Muscle of leg (tissue), 11 donors: Measurements from ENCODE around the gene SERPINA12. TPM values are rescaled to one million over a fixed set of nuclear protein-coding genes. Genes with fewer than 3 reads are reported as not detected.
A peak's percentile ranks its signal among the peaks of the same experiment; 100 is the strongest.

Experiments
- DNase-seq: peaks from one replicate; pipeline ENCODE4 v3.0.0; 2013
- H3K27ac ChIP-seq: one replicate; pipeline ENCODE4 v1.5.1; 2013; ENCODE audit warnings: mild to moderate bottlenecking, low read length, control low read depth
- H3K27me3 ChIP-seq: one replicate; pipeline ENCODE4 v1.6.1; 2013; ENCODE audit warnings: low read length; ENCODE audit not compliant: control insufficient read depth, insufficient read depth
- H3K36me3 ChIP-seq: one replicate; pipeline ENCODE4 v1.6.1; 2013; ENCODE audit warnings: low read length; ENCODE audit not compliant: control insufficient read depth, insufficient read depth
- H3K4me1 ChIP-seq: one replicate; pipeline ENCODE4 v1.6.1; 2013; ENCODE audit warnings: low read length; ENCODE audit not compliant: control insufficient read depth, insufficient read depth
- H3K4me3 ChIP-seq: one replicate; pipeline ENCODE4 v1.5.1; 2013; ENCODE audit warnings: low read length, control low read depth
- H3K9me3 ChIP-seq: replicated peaks from 2 replicates; pipeline ENCODE4 v1.6.1; 2013; ENCODE audit warnings: low read depth, low read length; ENCODE audit not compliant: control insufficient read depth
- WGBS: methylation state at CpG from one replicate; pipeline ENCODE4 v1.1.5; 2013; ENCODE audit warnings: missing lambda C conversion rate; ENCODE audit not compliant: insufficient coverage; 5-methylcytosine and 5-hydroxymethylcytosine counted together
- polyA plus RNA-seq, 8 donors: library from polyadenylated mRNA; unstranded; fragments of 120-200 nt; gene quantifications; one replicate each; pipeline versions ENCODE4 v1.2.1 to v1.2.3, GENCODE V29; 2013; ENCODE audit warnings: inconsistent platforms in 1 of 8, low replicate concordance in 1 of 8; ENCODE audit not compliant: insufficient read length in 8 of 8, insufficient read depth in 1 of 8
- total RNA-seq: library from RNA; stranded (reverse); fragments of 120-200 nt; gene quantifications from one replicate; pipeline ENCODE4 v1.2.4, GENCODE V29; 2013

The SERPINA12 gene
- total and polyA plus RNA-seq, 9 donors = not detected

DNA sequence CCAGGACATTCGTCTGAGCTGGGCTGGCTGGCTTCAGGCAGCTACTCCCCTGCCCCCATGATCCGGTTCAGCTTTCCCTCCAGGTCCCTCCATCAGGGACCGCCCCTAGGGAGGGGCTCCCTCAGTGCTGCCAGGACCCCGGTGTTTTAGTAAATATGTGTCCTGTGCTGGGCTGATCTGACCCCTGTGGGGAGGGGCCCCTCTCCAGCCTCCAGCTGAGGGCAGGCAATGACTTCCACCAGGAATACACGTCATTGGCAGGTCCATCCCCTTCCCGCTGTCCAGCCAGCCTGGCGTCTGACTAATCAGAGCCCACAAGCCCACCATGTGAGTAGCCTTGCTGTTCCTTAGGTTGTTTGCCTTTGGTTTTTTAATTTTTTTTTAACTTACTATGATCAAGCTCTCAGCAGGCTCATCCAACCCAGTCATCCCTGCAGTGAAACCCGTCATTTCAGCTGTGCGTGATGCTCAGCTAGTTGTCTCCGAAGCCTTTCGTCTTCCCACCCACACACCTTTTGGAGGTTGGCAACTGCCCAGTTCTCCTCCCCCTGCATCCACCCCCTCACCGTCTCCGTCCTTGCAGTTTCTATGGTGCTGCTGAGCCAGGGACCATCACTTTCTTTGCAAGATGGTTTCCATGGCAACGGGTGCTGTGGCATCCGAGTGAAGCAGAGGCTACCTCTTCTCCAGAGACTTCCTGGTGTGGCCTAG is 36.0 kb upstream of the SERPINA12 start:
- 55% methylated on average over 9 of the region's 15 CpGs for WGBS
- no peak overlapping the region for H3K27ac ChIP-seq
- H3K27me3 ChIP-seq = peaks cover 14% of the 10 kb centered on the region
- no peak overlapping the region for H3K4me3 ChIP-seq
- DNase-seq = no peak
- H3K36me3 ChIP-seq = no peaks in the 10 kb centered on the region
- H3K9me3 ChIP-seq = no peaks in the 10 kb centered on the region
- H3K4me1 ChIP-seq = peaks cover 2% of the 10 kb centered on the region

DNA sequence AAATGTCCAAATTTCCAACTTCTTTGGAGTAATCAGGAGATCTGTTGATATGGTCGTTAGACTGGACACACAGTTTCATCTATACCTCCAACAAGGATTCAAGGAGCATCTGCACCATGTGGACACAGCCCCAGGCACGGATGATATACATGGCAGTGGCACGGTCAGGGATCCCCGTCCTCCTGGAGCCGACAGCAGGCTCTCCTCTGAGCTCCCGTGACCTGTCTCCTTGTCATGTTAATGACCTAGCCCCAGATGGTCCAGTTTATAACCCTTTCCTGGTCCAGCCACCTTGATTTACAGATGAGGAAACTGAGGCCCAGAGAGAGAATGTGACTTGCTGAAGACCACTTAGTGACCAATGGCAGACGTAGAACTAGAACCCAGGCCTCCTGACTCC is 35.5 kb upstream of the SERPINA12 start:
- Histone ChIP-seq H3K4me3 (no peak overlapping the region), H3K9me3 (no peaks in the 10 kb centered on the region), H3K27ac (no peak overlapping the region), H3K4me1 (peaks cover 7% of the 10 kb centered on the region), H3K27me3 (peaks cover 8% of the 10 kb centered on the region), H3K36me3 (no peaks in the 10 kb centered on the region)
- no peak for DNase-seq
- WGBS = 61% methylated on average over 4 of the region's 7 CpGs

DNA sequence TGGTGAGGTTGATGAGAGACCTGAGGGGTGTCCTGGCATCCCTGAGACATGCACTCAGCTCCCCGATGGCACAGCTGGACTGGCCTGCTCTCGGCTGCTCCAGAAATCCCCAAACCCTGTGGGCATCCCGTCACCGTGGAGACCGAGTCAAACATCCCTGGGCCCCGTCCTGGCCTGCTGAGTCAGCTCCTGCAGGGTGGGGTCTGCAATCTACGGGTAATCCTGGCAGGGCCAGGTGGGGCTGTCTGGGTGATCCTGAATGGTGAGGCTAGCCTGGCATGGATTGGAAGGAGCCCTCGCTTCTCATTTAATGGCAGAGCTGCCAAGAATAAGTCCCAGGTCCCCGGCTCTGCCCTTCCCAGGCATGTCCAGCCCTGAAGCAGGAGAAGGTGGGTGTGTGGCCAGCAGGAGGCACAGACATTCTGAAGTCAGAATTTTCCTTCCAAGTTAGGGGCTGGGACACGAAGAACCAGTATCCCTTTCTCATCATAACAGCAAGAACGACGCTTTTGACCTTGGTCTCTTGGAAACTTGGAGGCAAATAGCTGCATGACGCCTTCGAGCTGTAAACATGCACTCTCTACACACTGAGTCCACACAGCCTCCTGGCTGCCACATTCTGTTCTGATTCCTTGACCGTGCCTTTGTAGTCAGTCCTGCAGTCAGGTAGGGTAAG is 34.3 kb upstream of the SERPINA12 start:
- Histone ChIP-seq H3K4me1 (peaks cover 7% of the 10 kb centered on the region), H3K36me3 (no peaks in the 10 kb centered on the region), H3K27me3 (peaks cover 5% of the 10 kb centered on the region), H3K9me3 (no peaks in the 10 kb centered on the region), H3K27ac (no peak overlapping the region), H3K4me3 (no peak overlapping the region)
- no peak for DNase-seq
- 59% methylated on average over 7 of the region's 15 CpGs for WGBS

DNA sequence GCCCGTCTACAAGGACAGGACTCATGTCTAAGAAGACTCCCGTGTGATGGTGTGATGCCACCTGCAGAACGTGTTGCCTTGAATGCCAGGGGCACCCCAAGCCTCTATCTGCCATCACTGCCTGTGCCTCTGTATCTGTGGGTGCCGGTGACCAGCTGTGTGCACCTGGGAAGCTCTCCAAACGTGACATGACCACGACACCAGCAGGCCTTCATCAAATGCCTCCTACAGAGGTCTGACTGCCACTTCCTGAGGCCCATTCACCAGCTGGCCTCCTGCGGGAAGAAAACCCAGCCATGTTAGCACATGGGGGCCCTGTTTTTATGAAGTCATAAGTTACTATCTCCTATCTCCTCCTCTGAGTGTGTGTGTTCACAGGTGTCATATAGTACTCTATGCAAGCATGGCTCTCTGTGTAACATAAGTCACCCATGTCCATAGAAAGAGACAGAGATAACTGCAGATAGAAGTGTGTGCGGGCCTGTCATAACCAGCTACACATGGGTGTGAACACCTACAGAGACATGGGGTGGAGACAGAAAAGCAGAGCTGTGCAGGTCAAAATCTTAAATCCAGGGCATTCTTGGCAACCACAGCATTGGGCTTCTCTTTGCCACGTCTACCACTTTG is 33.7 kb upstream of the SERPINA12 start:
- no peak for DNase-seq

DNA sequence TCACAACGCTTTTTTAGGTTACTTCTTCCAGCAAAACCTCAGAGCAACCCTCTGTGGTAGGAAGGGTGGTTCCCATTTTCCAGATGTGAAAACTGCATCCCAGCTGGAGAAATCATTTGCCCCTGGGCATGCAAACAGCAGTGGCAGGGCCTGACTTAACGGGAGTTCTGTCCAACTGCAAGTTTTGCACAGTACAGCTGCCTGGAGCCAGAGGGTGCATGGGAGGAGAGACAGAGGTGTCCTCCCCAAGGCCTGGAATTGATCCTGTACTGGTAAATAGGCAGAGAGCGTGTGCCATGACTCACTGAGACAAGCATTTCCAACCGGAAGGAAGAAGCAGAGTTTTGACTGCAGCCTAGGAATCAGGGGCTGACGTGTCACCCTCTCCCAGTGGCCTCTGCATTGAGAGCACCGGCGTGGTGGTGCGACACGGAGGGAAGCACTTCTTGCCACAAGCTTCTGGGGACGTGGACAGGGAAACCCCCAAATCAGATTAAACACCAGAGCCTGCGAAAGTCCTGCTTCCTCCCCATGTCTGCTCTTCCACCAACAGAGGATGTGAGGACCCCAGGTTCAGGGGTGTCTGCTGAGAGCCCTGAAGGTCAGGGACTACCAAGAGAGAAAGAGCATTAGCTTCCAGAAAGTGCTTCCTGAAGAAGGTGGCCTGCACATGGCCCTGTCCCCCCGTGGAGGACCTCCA is 33.0 kb upstream of the SERPINA12 start:
- Histone ChIP-seq H3K4me1 (peaks cover 7% of the 10 kb centered on the region), H3K27ac (no peak overlapping the region), H3K36me3 (no peaks in the 10 kb centered on the region), H3K9me3 (no peaks in the 10 kb centered on the region), H3K4me3 (no peak overlapping the region), H3K27me3 (peaks cover 5% of the 10 kb centered on the region)
- DNase-seq = no peak
- 59% methylated on average over 11 of the region's 12 CpGs for WGBS

More for the DNA sequence above, 33.7 kb upstream of the SERPINA12 start:
- no peaks in the 10 kb centered on the region for H3K36me3 ChIP-seq
- H3K27me3 ChIP-seq = peaks cover 5% of the 10 kb centered on the region
- H3K27ac ChIP-seq = no peak overlapping the region
- H3K4me3 ChIP-seq = no peak overlapping the region
- H3K9me3 ChIP-seq = no peaks in the 10 kb centered on the region
- H3K4me1 ChIP-seq = peaks cover 7% of the 10 kb centered on the region
- 70% methylated on average over 3 of the region's 9 CpGs for WGBS

DNA sequence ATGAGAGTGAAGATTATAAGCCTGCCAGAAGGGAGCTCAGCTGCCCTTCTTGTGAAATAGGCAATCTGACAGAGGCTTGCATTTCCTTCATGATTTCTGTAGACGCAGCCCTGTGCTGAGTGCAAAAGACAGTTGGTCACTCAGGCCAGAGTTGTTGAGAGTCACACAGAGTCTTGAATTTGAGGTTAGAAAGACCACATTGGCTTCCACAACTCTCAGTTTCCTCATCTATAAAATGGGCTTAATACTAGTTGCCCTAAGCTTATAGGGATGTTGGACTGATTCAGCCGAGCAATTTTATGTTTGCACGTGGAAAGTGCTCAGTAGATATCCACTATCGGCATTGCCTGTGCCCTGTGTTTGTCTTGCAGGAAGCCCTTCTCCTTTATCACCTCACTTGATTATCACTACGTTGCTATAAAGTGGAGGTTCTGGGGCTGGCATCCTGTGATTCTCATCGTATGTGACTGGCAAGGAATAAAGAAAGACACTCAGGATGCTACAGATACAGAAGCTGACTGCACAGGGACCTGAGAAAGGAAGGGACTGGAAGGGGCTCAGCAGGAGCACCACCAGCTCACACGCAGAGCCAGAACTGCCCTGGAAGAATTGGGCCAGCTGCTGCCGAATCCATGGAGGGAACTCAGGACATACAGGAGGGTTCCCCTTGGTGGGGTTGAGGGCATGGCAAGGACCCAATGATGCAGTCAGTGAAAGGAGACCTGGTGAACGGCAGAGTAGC is 32.1 kb upstream of the SERPINA12 start:
- Histone ChIP-seq H3K4me1 (peaks cover 7% of the 10 kb centered on the region), H3K27ac (no peak overlapping the region), H3K9me3 (no peaks in the 10 kb centered on the region), H3K36me3 (no peaks in the 10 kb centered on the region), H3K4me3 (no peak overlapping the region), H3K27me3 (peaks cover 4% of the 10 kb centered on the region)
- 55% methylated on average over 4 of the region's 9 CpGs for WGBS
- DNase-seq = no peak

DNA sequence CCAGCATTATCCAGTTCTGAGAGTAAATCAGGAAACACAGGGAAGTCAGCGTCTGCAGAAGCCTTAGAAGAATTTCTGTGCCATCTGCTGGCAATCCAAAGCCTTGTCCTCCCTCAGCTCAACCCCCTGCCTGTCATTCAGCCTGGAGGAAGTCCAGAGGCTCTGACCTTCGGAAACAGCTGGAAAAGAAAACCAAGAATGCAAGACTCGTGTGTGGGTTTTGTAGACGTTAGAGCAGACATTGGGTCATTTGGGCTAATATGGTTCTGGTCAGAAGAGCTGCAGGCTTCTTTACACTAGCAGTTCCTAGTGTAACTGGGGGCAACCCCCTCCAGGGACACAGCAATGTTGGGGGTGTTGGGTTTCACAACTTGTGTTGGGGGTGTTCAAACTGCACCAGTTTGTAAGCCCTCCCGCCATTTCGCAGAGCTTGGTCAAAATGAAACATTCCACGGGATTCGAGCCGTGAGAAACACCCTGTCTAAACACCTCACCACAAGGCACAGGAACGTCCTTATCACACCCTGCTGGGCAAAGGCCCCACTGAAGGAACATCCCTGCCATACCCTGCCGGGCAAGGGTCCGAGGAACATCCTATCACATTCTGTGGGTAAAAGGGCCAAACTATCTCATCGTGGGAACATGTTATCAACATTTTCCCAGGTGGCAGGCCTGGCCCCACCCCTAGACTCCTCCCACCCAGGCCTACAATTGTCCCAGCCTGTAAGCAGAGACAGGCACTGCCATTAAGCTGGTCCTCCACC is 30.9 kb upstream of the SERPINA12 start:
- 27% methylated on average over 13 of the region's 13 CpGs for WGBS
- no peaks in the 10 kb centered on the region for H3K9me3 ChIP-seq

DNA sequence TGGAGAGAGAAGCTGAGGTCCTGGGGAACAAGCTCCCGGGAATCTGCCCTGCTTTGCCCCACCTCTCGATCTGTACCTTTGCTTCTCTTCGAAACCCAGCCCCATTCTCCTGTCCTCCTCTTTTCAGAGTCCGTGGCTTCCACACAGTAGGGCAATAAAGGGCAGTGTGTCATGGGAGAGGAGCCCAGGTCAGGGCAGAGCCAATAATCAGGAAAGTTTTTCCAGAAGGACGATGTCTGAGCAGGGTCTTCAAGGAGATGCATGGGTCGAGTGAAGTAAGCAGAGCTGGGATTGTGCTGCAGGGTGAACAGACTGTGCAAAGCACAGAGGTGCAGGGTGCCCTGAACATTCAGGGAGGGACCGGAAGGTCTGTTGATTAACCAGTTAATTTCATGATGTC is 29.9 kb upstream of the SERPINA12 start:
- Histone ChIP-seq H3K9me3 (no peaks in the 10 kb centered on the region), H3K27ac (no peak overlapping the region), H3K36me3 (no peaks in the 10 kb centered on the region), H3K4me1 (peaks cover 7% of the 10 kb centered on the region), H3K27me3 (peaks cover 3% of the 10 kb centered on the region), H3K4me3 (no peak overlapping the region)
- 76% methylated on average over 4 of the region's 7 CpGs for WGBS
- DNase-seq = no peak

More for the DNA sequence above, 30.9 kb upstream of the SERPINA12 start:
- Histone ChIP-seq H3K4me1 (peaks cover 7% of the 10 kb centered on the region), H3K4me3 (no peak overlapping the region), H3K27me3 (peaks cover 6% of the 10 kb centered on the region), H3K27ac (no peak overlapping the region), H3K36me3 (no peaks in the 10 kb centered on the region)
- peak; percentile 18 for DNase-seq

DNA sequence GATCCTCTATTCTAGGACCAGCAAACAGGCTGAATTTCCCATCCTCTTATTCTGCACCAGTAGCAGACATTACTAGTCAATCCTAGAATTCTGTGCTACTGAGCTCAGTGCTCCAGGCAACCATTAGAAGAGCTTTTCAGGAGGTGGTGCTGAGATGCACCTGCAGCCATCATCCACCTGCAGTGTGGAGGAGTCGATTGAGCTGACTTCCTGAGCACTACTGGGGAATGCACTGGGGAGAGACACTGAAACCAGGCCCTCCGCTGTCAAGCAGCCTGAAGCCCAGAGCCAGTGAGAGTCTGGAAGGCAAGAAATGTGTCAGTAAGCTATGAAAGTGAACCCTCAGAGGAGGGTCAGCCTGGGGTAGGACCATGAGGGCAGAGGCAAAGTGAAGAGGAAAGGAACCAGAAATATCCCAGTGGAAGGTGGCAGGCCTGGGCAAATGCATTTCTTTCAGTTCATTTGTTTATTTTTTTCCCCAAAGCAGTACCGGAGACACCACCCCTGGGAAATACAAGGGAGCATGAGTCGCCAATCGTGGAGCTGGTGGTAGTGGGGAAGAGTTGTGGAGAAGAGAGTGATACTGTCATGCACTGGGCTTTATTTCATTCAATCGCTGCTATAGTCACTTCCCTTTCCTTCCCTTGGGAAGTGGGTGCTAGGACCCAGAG is 28.9 kb upstream of the SERPINA12 start:
- no peak overlapping the region for H3K27ac ChIP-seq
- 49% methylated on average over 2 of the region's 6 CpGs for whole genome bisulfite sequencing
- peaks cover 7% of the 10 kb centered on the region for H3K4me1 ChIP-seq
- H3K27me3 ChIP-seq = peaks cover 5% of the 10 kb centered on the region
- no peak overlapping the region for H3K4me3 ChIP-seq
- no peaks in the 10 kb centered on the region for H3K9me3 ChIP-seq
- DNase-seq = no peak
- no peaks in the 10 kb centered on the region for H3K36me3 ChIP-seq
